ENCODE results near the gene CXCL14. TPM values are rescaled to one million over a fixed set of nuclear protein-coding genes. Genes with fewer than 3 reads are reported as not detected.

Gene CXCL14
- polyA plus RNA-seq, 3 donors: 0.07 to 0.12 TPM; not detected in 1

DNA sequence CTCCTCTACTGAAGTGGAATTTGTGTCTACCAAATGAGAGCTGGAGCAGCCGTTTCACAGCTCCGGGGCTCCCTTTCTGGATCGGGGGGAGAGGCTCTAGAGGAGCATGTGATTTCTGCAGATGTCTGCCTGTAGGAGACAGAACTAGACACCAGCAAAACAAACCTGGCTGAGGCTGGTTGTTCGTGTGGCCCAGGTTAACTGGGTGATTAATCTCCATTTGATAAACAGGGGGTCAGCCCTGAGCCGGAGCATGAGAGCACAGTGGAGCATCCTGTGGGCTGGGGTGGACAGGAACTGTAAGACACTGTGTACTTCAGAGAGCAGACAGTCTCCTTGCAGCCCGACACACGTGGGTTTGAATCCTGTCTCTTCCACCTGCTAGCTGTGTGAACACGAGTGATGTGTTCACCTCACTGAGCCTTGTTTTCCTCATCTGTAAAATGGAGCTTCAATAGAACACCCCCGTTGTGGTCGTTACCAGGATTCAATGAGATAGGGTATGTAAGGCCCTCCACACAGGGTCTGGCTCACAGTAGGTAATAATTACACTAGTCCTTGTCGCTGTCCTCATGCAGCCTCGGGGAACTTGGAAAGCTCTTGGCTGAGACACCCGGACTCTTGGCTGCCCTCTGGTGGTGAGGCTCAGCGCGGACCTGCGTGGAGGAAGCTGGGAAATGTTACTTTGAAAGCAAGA is 12.9 kb downstream of the CXCL14 start:
- Histone ChIP-seq H3K36me3 (replicated peaks in 1 of 2; ENCODE audit: control insufficient read depth in 1 of 2, insufficient read depth in 2 of 2, low read length in 2 of 2) (no peaks in the 10 kb centered on the region), H3K4me3 (replicated peaks in 1 of 3; ENCODE audit: low read depth in 2 of 3, low read length in 3 of 3) (no peak overlapping the region), H3K4me2 (replicated peaks; ENCODE audit: extremely low read depth, low read length, poor library complexity, severe bottlenecking) (no peak overlapping the region), H3K27ac (ENCODE audit: low read depth in 1 of 2, low read length in 2 of 2) (no peak overlapping the region), H3K79me2 (ENCODE audit: insufficient read depth, low read length) (no peaks in the 10 kb centered on the region), H3K27me3 (ENCODE audit: control insufficient read depth in 2 of 2, insufficient read depth in 2 of 2, low read length in 2 of 2) (peaks cover 0 to 4% of the 10 kb centered on the region in 2 donors), H3K9me3 (replicated peaks in 1 of 2; ENCODE audit: control insufficient read depth in 1 of 2, insufficient read depth in 1 of 2, low read length in 2 of 2) (no peaks in the 10 kb centered on the region), H3K9ac (ENCODE audit: insufficient read depth, low read length, poor library complexity, severe bottlenecking) (no peak overlapping the region), H2AFZ (ENCODE audit: insufficient read depth, low read depth, low read length, poor library complexity, severe bottlenecking) (no peak overlapping the region), H3K4me1 (ENCODE audit: control insufficient read depth in 1 of 2, insufficient read depth in 2 of 2, low read length in 2 of 2) (no peaks in the 10 kb centered on the region), H4K20me1 (ENCODE audit: insufficient read depth, low read length) (no peaks in the 10 kb centered on the region)
- peaks cover 4% of the 10 kb centered on the region for H3K4me1 Mint-ChIP-seq
- H3K9me3 Mint-ChIP-seq: peaks cover 0 to 2% (median 0%) of the 10 kb centered on the region in 7 donors
- no peak overlapping the region for H3K27ac Mint-ChIP-seq
- intact Hi-C loops (cut with micrococcal nuclease): loop anchor here in 1 of 2 donors (5.0 kb wide), 1 partner anchor 99 kb away; no protein-coding TSS in a partner anchor
- H3K27me3 Mint-ChIP-seq (ENCODE audit: low read depth in 3 of 3): peaks cover 14 to 26% (median 21%) of the 10 kb centered on the region in 3 donors
- peak overlapping the region in 1 of 2 donors; percentile 39 for H3K4me3 Mint-ChIP-seq
- TF ChIP-seq, protein P1, sequence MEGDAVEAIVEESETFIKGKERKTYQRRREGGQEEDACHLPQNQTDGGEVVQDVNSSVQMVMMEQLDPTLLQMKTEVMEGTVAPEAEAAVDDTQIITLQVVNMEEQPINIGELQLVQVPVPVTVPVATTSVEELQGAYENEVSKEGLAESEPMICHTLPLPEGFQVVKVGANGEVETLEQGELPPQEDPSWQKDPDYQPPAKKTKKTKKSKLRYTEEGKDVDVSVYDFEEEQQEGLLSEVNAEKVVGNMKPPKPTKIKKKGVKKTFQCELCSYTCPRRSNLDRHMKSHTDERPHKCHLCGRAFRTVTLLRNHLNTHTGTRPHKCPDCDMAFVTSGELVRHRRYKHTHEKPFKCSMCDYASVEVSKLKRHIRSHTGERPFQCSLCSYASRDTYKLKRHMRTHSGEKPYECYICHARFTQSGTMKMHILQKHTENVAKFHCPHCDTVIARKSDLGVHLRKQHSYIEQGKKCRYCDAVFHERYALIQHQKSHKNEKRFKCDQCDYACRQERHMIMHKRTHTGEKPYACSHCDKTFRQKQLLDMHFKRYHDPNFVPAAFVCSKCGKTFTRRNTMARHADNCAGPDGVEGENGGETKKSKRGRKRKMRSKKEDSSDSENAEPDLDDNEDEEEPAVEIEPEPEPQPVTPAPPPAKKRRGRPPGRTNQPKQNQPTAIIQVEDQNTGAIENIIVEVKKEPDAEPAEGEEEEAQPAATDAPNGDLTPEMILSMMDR (IDR thresholded peaks at IDR 0.05): peak; percentile 93
- 36% methylated on average over 4 of the region's 16 CpGs for WGBS (ENCODE audit: insufficient coverage)
- DNase-seq: peak; percentile 39 to 64 (median 46)
- H3K36me3 Mint-ChIP-seq: no peaks in the 10 kb centered on the region

DNA sequence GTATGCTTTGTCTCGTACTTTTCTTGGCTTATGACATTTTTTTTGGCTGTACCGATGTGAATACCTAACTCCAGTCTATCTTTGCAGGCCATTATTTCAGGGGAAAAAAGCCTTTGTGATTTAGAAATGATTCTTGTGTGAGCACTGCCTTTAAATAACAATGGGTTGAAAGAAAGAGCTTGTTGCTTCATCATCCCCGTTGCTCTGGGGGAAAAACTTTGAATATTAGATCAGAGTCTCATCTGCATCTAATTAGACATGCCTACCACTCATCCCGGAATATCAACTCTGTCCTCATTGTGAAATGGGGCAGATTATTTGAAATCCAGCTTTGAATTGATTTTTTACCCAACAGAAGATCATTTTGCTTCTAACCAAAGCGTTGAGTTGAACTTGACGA is 13.5 kb downstream of the CXCL14 start:
- no peaks in the 10 kb centered on the region for H3K4me1 ChIP-seq (ENCODE audit: control insufficient read depth in 1 of 2, insufficient read depth in 2 of 2, low read length in 2 of 2)
- H3K27me3 Mint-ChIP-seq (ENCODE audit: low read depth in 3 of 3): peaks cover 18 to 29% (median 21%) of the 10 kb centered on the region in 3 donors
- intact Hi-C loops (cut with micrococcal nuclease): loop anchor here in 1 of 2 donors (5.0 kb wide), 1 partner anchor 98 kb away; no protein-coding TSS in a partner anchor

More for the DNA sequence above, 13.5 kb downstream of the CXCL14 start:
- H3K9me3 Mint-ChIP-seq: peaks cover 0 to 2% (median 0%) of the 10 kb centered on the region in 7 donors
- H3K4me1 Mint-ChIP-seq: peaks cover 7% of the 10 kb centered on the region
- H3K4me2 ChIP-seq (replicated peaks; ENCODE audit: extremely low read depth, low read length, poor library complexity, severe bottlenecking): no peak overlapping the region
- no peak overlapping the region for H3K4me3 ChIP-seq (replicated peaks in 1 of 3; ENCODE audit: low read depth in 2 of 3, low read length in 3 of 3)
- TF ChIP-seq, protein P1 (IDR thresholded peaks at IDR 0.05): no peak
- H3K36me3 Mint-ChIP-seq: no peaks in the 10 kb centered on the region
- H3K9ac ChIP-seq (ENCODE audit: insufficient read depth, low read length, poor library complexity, severe bottlenecking): no peak overlapping the region
- no peak for DNase-seq
- no peaks in the 10 kb centered on the region for H3K79me2 ChIP-seq (ENCODE audit: insufficient read depth, low read length)
- H3K27ac Mint-ChIP-seq: no peak overlapping the region
- no peaks in the 10 kb centered on the region for H3K9me3 ChIP-seq (replicated peaks in 1 of 2; ENCODE audit: control insufficient read depth in 1 of 2, insufficient read depth in 1 of 2, low read length in 2 of 2)
- peak overlapping the region in 1 of 2 donors; percentile 51 for H3K4me3 Mint-ChIP-seq
- no peaks in the 10 kb centered on the region for H3K36me3 ChIP-seq (replicated peaks in 1 of 2; ENCODE audit: control insufficient read depth in 1 of 2, insufficient read depth in 2 of 2, low read length in 2 of 2)
- no peaks in the 10 kb centered on the region for H4K20me1 ChIP-seq (ENCODE audit: insufficient read depth, low read length)
- no peak overlapping the region for H2AFZ ChIP-seq (ENCODE audit: insufficient read depth, low read depth, low read length, poor library complexity, severe bottlenecking)
- H3K27me3 ChIP-seq (ENCODE audit: control insufficient read depth in 2 of 2, insufficient read depth in 2 of 2, low read length in 2 of 2): peaks cover 0 to 4% of the 10 kb centered on the region in 2 donors
- no peak overlapping the region for H3K27ac ChIP-seq (ENCODE audit: low read depth in 1 of 2, low read length in 2 of 2)
- 80% methylated on average over 2 of the region's 6 CpGs for WGBS (ENCODE audit: insufficient coverage)

Data from CD14-positive monocyte (primary cell).